GM08714 (cell line): ENCODE results near the gene BCL2.
A peak's percentile ranks its signal among the peaks of the same experiment; 100 is the strongest.

Experiments
- H3K4me3 ChIP-seq: fragments of 200-500 bp; sonication (Bioruptor generic); 2 replicates; pipeline ENCODE4 v1.5.1; 2014; ENCODE audit warnings: mild to moderate bottlenecking, low read length, inconsistent platforms
- ZNF274 ChIP-seq: IDR thresholded peaks from 2 replicates; pipeline ENCODE4 v1.6.1; 2012; ENCODE audit warnings: mild to moderate bottlenecking, low read depth, low read length

Gene BCL2

GRCh38 chr18:63150326-63150725 is 169.2 kb downstream of the BCL2 start:
- TF ChIP-seq ZNF274: no peak
- H3K4me3 ChIP-seq: no peak overlapping the region

- no peak for TF ChIP-seq ZNF274
- no peak overlapping the region for H3K4me3 ChIP-seq
Observed at GRCh38 chr18:63149302-63149587, 170.3 kb downstream of the BCL2 start.

- no peak for TF ChIP-seq ZNF274
- no peak overlapping the region for H3K4me3 ChIP-seq
Observed at GRCh38 chr18:63148449-63149301, 170.9 kb downstream of the BCL2 start.

- no peak overlapping the region for H3K4me3 ChIP-seq
- no peak for TF ChIP-seq ZNF274
Observed at GRCh38 chr18:63147973-63148372, 171.6 kb downstream of the BCL2 start.

- TF ChIP-seq ZNF274: no peak
Observed at GRCh38 chr18:63146828-63147409, 172.7 kb downstream of the BCL2 start.

GRCh38 chr18:63145851-63146555 is 173.6 kb downstream of the BCL2 start:
- no peak overlapping the region for H3K4me3 ChIP-seq
- TF ChIP-seq ZNF274: no peak

More at GRCh38 chr18:63146828-63147409, 172.7 kb downstream of the BCL2 start:
- H3K4me3 ChIP-seq: no peak overlapping the region

GRCh38 chr18:63145166-63145850 is 174.3 kb downstream of the BCL2 start:
- TF ChIP-seq ZNF274: no peak
- no peak overlapping the region for H3K4me3 ChIP-seq

GRCh38 chr18:63144748-63145147 is 174.8 kb downstream of the BCL2 start:
- TF ChIP-seq ZNF274: no peak
- no peak overlapping the region for H3K4me3 ChIP-seq

- no peak overlapping the region; the same call in 1 of the 2 replicates for H3K4me3 ChIP-seq
- no peak for TF ChIP-seq ZNF274
Observed at GRCh38 chr18:63143330-63143771, 176.2 kb downstream of the BCL2 start.

- TF ChIP-seq ZNF274: no peak
- peak overlapping the region; percentile 8; the same call in 1 of the 2 replicates for H3K4me3 ChIP-seq
Observed at GRCh38 chr18:63142594-63143225, 176.9 kb downstream of the BCL2 start.

GRCh38 chr18:63141778-63142176 is 177.8 kb downstream of the BCL2 start:
- TF ChIP-seq ZNF274: no peak
- peak overlapping the region; percentile 10; the same call in 1 of the 2 replicates for H3K4me3 ChIP-seq

GRCh38 chr18:63140997-63141777 is 178.4 kb downstream of the BCL2 start:
- no peak for TF ChIP-seq ZNF274
- H3K4me3 ChIP-seq: peak overlapping the region; percentile 10; the same call in 1 of the 2 replicates

- H3K4me3 ChIP-seq: no peak overlapping the region
Observed at GRCh38 chr18:63140038-63140450, 179.5 kb downstream of the BCL2 start.

More at GRCh38 chr18:63140038-63140450, 179.5 kb downstream of the BCL2 start:
- no peak for TF ChIP-seq ZNF274
